ENCODE data around the gene SMC1B. TPM values are rescaled to one million over a fixed set of nuclear protein-coding genes. Genes with fewer than 3 reads are reported as not detected.

Gene SMC1B, protein sequence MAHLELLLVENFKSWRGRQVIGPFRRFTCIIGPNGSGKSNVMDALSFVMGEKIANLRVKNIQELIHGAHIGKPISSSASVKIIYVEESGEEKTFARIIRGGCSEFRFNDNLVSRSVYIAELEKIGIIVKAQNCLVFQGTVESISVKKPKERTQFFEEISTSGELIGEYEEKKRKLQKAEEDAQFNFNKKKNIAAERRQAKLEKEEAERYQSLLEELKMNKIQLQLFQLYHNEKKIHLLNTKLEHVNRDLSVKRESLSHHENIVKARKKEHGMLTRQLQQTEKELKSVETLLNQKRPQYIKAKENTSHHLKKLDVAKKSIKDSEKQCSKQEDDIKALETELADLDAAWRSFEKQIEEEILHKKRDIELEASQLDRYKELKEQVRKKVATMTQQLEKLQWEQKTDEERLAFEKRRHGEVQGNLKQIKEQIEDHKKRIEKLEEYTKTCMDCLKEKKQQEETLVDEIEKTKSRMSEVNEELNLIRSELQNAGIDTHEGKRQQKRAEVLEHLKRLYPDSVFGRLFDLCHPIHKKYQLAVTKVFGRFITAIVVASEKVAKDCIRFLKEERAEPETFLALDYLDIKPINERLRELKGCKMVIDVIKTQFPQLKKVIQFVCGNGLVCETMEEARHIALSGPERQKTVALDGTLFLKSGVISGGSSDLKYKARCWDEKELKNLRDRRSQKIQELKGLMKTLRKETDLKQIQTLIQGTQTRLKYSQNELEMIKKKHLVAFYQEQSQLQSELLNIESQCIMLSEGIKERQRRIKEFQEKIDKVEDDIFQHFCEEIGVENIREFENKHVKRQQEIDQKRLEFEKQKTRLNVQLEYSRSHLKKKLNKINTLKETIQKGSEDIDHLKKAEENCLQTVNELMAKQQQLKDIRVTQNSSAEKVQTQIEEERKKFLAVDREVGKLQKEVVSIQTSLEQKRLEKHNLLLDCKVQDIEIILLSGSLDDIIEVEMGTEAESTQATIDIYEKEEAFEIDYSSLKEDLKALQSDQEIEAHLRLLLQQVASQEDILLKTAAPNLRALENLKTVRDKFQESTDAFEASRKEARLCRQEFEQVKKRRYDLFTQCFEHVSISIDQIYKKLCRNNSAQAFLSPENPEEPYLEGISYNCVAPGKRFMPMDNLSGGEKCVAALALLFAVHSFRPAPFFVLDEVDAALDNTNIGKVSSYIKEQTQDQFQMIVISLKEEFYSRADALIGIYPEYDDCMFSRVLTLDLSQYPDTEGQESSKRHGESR
- total RNA-seq (0.19 TPM), polyA plus RNA-seq (0.11 TPM)
- long read RNA-seq, donor 1 = 0 reads
- long read RNA-seq, donor 2 = 0 reads
- long read RNA-seq, donor 3 = 0 reads
- long read RNA-seq, donor 4 = 0 reads
- long read RNA-seq, donor 5 = 0 reads
- long read RNA-seq, donor 6 = 0 reads
- long read RNA-seq, donor 7 = 0 reads
- long read RNA-seq, donor 8 = 0 reads
- long read RNA-seq, donor 9 = 0 reads
- long read RNA-seq, donor 10 = 0 reads

DNA sequence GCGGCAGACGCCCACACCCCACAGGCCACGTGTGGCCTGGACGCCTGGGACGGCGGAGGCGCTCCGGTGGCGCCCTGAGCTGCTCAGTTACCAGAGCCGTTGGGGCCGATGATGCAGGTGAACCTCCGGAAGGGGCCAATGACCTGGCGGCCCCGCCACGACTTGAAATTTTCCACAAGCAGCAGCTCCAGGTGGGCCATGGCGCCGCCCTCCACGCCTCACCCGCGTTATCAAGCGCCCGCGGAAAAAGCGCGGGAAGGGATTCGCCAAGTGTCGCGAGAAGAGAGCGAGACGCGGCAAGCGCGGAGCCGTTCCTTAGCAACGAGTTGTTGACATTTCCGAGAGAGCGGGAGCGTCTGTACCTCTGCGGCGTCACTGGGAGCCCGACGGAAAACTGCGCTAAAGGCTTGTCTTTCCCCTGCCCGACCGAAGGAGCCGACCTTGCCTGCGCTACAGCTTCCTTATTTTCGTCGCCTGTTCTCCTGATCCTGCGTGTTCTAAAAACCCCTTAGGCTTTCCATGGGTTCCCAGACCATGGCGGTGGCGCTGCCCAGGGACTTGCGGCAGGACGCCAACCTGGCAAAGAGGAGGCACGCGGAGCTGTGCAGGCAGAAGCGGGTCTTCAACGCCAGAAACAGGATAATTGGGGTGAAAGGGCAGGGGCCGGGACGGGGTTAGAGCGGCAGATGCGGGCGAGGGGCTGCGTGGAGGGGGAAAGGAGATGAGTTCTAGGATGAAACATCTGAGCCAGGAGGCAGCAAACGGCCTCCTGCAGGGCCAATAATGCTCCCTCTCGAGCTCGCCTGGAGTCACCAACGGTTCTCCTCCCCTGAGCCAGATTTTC, at the start of gene SMC1B, which contains the start of gene RIBC2:
Gene SMC1B (minus strand): TSS at position 232 of the 844 bp plus-strand sequence. CDS start 32 bp downstream, at position 200.
Gene RIBC2 (plus strand): TSS at position 326 of the 844 bp plus-strand sequence. CDS start 194 bp downstream, at position 520.
- H3K27me3 ChIP-seq (ENCODE audit: control insufficient read depth in 2 of 2, insufficient read depth in 1 of 2, low read length in 1 of 2) = peaks cover 0 to 8% of the 10 kb centered on the region in 2 donors
- no peaks in the 10 kb centered on the region for H3K36me3 ChIP-seq (ENCODE audit: control insufficient read depth in 2 of 2, insufficient read depth in 2 of 2, low read length in 1 of 2)
- H3K4me1 ChIP-seq (ENCODE audit: control insufficient read depth in 2 of 2, insufficient read depth in 2 of 2, low read length in 2 of 2) = peaks cover 8 to 9% of the 10 kb centered on the region in 2 donors
- no peak within 1 kb of the TSS for H3K27ac ChIP-seq (ENCODE audit: low read depth in 1 of 2, low read length in 1 of 2)
- H3K4me3 ChIP-seq (ENCODE audit: low read length in 2 of 2) = peak within 1 kb of the TSS; percentile 45 to 48
- peaks cover 0 to 14% of the 10 kb centered on the region in 2 donors for H3K9me3 ChIP-seq (ENCODE audit: control insufficient read depth in 2 of 2, insufficient read depth in 1 of 2, low read length in 1 of 2)
- WGBS = 18% methylated on average over 68 of the region's 68 CpGs
- peak; percentile 55 to 93 (median 67) for DNase-seq (ENCODE audit: low read depth in 6 of 9, low spot score in 9 of 9)

DNA sequence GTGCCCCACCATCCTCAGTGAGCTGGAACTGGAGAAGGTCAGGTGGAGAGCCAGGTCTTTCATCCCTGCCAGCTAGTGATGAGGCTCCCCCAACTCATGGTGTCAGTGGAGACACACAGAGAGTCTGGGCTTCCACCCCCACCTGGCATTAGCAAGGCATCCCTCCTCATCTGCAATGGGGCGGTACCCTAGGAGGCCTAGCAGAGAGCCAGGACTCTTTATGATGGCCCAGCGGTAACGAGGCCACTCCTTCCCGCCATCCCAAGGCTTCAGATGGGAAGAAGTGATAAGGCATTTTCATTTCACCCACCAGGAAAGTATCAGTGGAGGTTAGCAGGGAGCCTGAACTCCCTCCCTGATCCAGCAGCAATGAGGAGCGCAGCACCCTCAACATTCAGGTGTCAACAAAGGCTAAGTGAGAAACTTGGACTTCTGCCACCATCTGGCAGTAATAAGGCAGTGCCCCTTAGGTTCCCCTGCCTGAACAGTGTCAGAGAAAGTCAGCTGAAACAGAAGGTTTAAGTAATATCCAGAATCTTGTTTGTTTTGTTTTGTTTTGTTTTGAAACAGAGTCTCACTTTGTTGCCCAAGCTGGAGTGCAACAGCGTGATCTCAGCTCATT, 48.7 kb upstream of the SMC1B start:
- no peak overlapping the region for H3K4me3 ChIP-seq (ENCODE audit: low read length in 2 of 2)
- no peaks in the 10 kb centered on the region for H3K36me3 ChIP-seq (ENCODE audit: control insufficient read depth in 2 of 2, insufficient read depth in 2 of 2, low read length in 1 of 2)
- no peaks in the 10 kb centered on the region for H3K27me3 ChIP-seq (ENCODE audit: control insufficient read depth in 2 of 2, insufficient read depth in 1 of 2, low read length in 1 of 2)
- DNase-seq (ENCODE audit: low read depth in 6 of 9, low spot score in 9 of 9) = peak in 1 of 9 donors; percentile 38
- H3K4me1 ChIP-seq (ENCODE audit: control insufficient read depth in 2 of 2, insufficient read depth in 2 of 2, low read length in 2 of 2) = no peaks in the 10 kb centered on the region
- no peak overlapping the region for H3K27ac ChIP-seq (ENCODE audit: low read depth in 1 of 2, low read length in 1 of 2)
- 88% methylated on average over 6 of the region's 6 CpGs for whole genome bisulfite sequencing
- H3K9me3 ChIP-seq (ENCODE audit: control insufficient read depth in 2 of 2, insufficient read depth in 1 of 2, low read length in 1 of 2) = no peaks in the 10 kb centered on the region

DNA sequence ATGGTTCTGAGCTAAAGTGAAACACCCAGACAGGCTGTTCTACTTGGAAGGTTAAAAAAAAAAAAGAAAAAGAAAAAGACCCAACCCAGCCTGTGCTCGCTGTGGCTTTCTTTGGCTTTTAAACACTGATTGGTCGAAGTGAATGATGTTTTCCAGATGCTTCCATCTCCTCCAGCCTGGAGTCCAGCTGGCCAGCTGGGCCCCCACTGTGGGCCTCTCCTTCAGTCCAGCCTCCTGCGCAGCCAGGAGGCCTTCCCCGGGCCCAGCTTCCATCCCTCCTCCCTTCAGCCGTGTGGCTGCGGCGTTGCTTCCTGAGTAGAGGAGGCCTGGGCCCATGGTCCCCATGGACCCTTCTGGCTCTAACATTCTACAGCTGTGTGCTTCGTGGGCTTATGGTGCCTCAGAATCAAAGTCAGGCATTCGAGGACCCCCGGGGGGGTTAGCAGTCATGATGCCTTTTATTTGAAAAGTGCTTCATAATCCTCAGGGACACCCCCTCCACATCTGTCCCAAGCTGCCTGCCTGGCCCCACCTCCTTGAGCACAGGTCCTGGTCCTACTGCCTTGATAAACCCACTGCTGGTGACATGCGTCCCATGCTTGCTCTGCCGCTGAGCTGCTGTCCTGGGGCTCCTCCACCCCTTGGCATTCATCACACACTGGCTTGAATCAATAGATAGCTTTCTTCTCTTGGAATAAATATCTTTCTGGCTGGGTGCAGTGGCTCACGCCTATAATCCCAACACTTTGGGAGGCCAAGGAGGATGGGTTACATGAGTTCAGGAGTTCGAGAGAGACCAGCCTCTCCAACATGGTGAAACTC, 47.1 kb upstream of the SMC1B start:
- no peak overlapping the region for H3K4me3 ChIP-seq (ENCODE audit: low read length in 2 of 2)
- H3K4me1 ChIP-seq (ENCODE audit: control insufficient read depth in 2 of 2, insufficient read depth in 2 of 2, low read length in 2 of 2) = no peaks in the 10 kb centered on the region
- WGBS = 89% methylated on average over 14 of the region's 14 CpGs
- no peaks in the 10 kb centered on the region for H3K9me3 ChIP-seq (ENCODE audit: control insufficient read depth in 2 of 2, insufficient read depth in 1 of 2, low read length in 1 of 2)
- no peaks in the 10 kb centered on the region for H3K36me3 ChIP-seq (ENCODE audit: control insufficient read depth in 2 of 2, insufficient read depth in 2 of 2, low read length in 1 of 2)
- no peak for DNase-seq (ENCODE audit: low read depth in 6 of 9, low spot score in 9 of 9)
- H3K27ac ChIP-seq (ENCODE audit: low read depth in 1 of 2, low read length in 1 of 2) = no peak overlapping the region
- no peaks in the 10 kb centered on the region for H3K27me3 ChIP-seq (ENCODE audit: control insufficient read depth in 2 of 2, insufficient read depth in 1 of 2, low read length in 1 of 2)

DNA sequence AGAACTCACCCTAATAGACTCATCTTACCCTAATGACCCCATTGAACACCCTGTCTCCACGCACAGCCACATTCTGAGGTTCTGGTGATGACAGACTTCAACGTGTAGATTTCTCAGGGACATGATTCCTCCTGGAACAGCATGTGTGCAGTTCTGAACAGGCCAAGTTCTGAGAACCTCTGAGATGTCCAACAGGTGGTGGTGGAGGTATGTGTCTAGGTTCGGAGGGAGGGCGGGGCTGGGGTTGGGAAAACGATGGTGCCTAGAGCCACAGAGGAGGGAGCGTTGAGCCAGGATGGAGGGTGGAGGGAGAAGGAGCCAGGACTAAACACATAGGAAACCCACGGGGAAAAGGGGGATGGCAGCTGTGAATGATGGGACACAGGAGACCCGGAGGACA, 45.8 kb upstream of the SMC1B start:
- no peaks in the 10 kb centered on the region for H3K4me1 ChIP-seq (ENCODE audit: control insufficient read depth in 2 of 2, insufficient read depth in 2 of 2, low read length in 2 of 2)
- no peaks in the 10 kb centered on the region for H3K27me3 ChIP-seq (ENCODE audit: control insufficient read depth in 2 of 2, insufficient read depth in 1 of 2, low read length in 1 of 2)
- no peak overlapping the region for H3K27ac ChIP-seq (ENCODE audit: low read depth in 1 of 2, low read length in 1 of 2)
- H3K36me3 ChIP-seq (ENCODE audit: control insufficient read depth in 2 of 2, insufficient read depth in 2 of 2, low read length in 1 of 2) = no peaks in the 10 kb centered on the region
- WGBS = 96% methylated on average over 8 of the region's 8 CpGs
- DNase-seq (ENCODE audit: low read depth in 6 of 9, low spot score in 9 of 9) = no peak
- H3K9me3 ChIP-seq (ENCODE audit: control insufficient read depth in 2 of 2, insufficient read depth in 1 of 2, low read length in 1 of 2) = no peaks in the 10 kb centered on the region
- no peak overlapping the region for H3K4me3 ChIP-seq (ENCODE audit: low read length in 2 of 2)

DNA sequence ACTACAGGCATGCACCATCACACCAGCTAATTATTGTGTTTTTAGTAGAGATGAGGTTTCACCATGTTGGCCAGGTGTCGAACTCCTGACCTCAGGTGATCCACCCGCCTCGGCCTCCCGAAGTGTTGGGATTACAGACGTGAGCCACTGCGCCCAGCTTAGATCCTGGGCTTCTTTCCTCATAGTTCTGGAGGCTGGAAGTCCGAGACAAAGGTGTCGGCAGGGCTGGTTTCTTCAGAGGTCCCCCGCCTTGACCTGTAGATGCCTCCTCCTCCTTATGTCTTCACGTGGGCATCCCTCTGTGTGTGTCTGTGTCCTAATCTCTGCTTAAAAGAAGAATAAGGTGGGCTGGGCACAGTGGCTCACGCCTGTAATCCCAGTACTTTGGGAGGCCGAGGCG, 45.1 kb upstream of the SMC1B start:
- Histone ChIP-seq H3K4me1 (ENCODE audit: control insufficient read depth in 2 of 2, insufficient read depth in 2 of 2, low read length in 2 of 2) (no peaks in the 10 kb centered on the region), H3K27ac (ENCODE audit: low read depth in 1 of 2, low read length in 1 of 2) (no peak overlapping the region), H3K27me3 (ENCODE audit: control insufficient read depth in 2 of 2, insufficient read depth in 1 of 2, low read length in 1 of 2) (no peaks in the 10 kb centered on the region), H3K4me3 (ENCODE audit: low read length in 2 of 2) (no peak overlapping the region), H3K36me3 (ENCODE audit: control insufficient read depth in 2 of 2, insufficient read depth in 2 of 2, low read length in 1 of 2) (no peaks in the 10 kb centered on the region), H3K9me3 (ENCODE audit: control insufficient read depth in 2 of 2, insufficient read depth in 1 of 2, low read length in 1 of 2) (no peaks in the 10 kb centered on the region)
- DNase-seq (ENCODE audit: low read depth in 6 of 9, low spot score in 9 of 9) = no peak
- 97% methylated on average over 13 of the region's 13 CpGs for WGBS

DNA sequence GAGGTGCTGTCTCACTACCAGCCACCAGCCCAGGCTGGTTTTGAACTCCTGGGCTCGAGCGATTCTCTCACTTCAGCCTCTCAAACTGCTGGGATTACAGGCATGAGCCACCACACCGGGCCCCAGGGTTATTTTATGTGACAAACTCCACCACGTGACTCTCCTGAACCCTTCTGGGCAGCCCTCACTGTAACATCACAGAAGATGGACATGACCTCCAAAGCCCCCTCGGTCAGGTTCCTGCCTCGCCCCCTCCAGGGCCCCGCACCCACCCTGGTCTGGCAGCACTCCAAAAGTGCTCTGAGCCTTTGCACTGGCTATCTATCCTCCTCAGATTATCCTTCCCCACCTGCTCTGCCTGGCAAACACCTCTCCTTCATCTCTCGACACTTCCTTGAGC, 43.4 kb upstream of the SMC1B start:
- Histone ChIP-seq H3K27me3 (ENCODE audit: control insufficient read depth in 2 of 2, insufficient read depth in 1 of 2, low read length in 1 of 2) (peaks cover 0 to 2% of the 10 kb centered on the region in 2 donors), H3K4me1 (ENCODE audit: control insufficient read depth in 2 of 2, insufficient read depth in 2 of 2, low read length in 2 of 2) (no peaks in the 10 kb centered on the region), H3K9me3 (ENCODE audit: control insufficient read depth in 2 of 2, insufficient read depth in 1 of 2, low read length in 1 of 2) (no peaks in the 10 kb centered on the region), H3K4me3 (ENCODE audit: low read length in 2 of 2) (no peak overlapping the region), H3K27ac (ENCODE audit: low read depth in 1 of 2, low read length in 1 of 2) (no peak overlapping the region), H3K36me3 (ENCODE audit: control insufficient read depth in 2 of 2, insufficient read depth in 2 of 2, low read length in 1 of 2) (no peaks in the 10 kb centered on the region)
- 84% methylated on average over 8 of the region's 8 CpGs for WGBS
- no peak for DNase-seq (ENCODE audit: low read depth in 6 of 9, low spot score in 9 of 9)

DNA sequence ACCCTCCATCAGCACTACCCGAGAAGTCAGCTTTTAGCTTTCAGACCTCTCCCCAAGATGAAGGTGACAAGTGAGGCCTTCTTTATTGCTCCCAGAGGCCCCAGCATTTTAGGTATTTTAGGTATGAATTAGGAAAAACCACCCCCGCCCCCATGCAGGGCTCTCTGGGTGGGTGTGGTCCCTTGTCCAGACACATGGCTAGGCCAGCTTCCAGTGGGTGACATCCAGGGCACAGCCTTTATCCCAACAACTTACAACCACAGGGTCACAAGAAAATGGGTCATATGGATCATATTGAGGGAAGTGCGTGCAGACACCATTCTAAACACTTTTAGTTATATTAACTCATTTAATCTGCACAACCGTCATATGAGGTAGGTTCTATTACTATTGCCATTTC, 42.2 kb upstream of the SMC1B start:
- Histone ChIP-seq H3K4me3 (ENCODE audit: low read length in 2 of 2) (no peak overlapping the region), H3K27ac (ENCODE audit: low read depth in 1 of 2, low read length in 1 of 2) (no peak overlapping the region)
- DNase-seq (ENCODE audit: low read depth in 6 of 9, low spot score in 9 of 9) = no peak

More for the DNA sequence above, 42.2 kb upstream of the SMC1B start:
- no peaks in the 10 kb centered on the region for H3K36me3 ChIP-seq (ENCODE audit: control insufficient read depth in 2 of 2, insufficient read depth in 2 of 2, low read length in 1 of 2)
- H3K27me3 ChIP-seq (ENCODE audit: control insufficient read depth in 2 of 2, insufficient read depth in 1 of 2, low read length in 1 of 2) = peaks cover 0 to 2% of the 10 kb centered on the region in 2 donors
- no peaks in the 10 kb centered on the region for H3K9me3 ChIP-seq (ENCODE audit: control insufficient read depth in 2 of 2, insufficient read depth in 1 of 2, low read length in 1 of 2)
- no peaks in the 10 kb centered on the region for H3K4me1 ChIP-seq (ENCODE audit: control insufficient read depth in 2 of 2, insufficient read depth in 2 of 2, low read length in 2 of 2)
- WGBS = 96% methylated on average over 4 of the region's 4 CpGs

All from thymus (tissue), 14 donors.